ENCODE data around the gene RBM22. TPM values are rescaled to one million over a fixed set of nuclear protein-coding genes. Genes with fewer than 3 reads are reported as not detected.
A peak's percentile ranks its signal among the peaks of the same experiment; 100 is the strongest.
"Not testable (repeated sequence)": the region's sequence is repeated elsewhere in the genome, so short reads cannot be mapped to it uniquely, and the experiment has no call there.

RBM22 gene
- total RNA-seq (2014; rRNA removed; shearing (Covaris generic)) = 47.0 and 74.8 TPM in 2 replicates

DNA sequence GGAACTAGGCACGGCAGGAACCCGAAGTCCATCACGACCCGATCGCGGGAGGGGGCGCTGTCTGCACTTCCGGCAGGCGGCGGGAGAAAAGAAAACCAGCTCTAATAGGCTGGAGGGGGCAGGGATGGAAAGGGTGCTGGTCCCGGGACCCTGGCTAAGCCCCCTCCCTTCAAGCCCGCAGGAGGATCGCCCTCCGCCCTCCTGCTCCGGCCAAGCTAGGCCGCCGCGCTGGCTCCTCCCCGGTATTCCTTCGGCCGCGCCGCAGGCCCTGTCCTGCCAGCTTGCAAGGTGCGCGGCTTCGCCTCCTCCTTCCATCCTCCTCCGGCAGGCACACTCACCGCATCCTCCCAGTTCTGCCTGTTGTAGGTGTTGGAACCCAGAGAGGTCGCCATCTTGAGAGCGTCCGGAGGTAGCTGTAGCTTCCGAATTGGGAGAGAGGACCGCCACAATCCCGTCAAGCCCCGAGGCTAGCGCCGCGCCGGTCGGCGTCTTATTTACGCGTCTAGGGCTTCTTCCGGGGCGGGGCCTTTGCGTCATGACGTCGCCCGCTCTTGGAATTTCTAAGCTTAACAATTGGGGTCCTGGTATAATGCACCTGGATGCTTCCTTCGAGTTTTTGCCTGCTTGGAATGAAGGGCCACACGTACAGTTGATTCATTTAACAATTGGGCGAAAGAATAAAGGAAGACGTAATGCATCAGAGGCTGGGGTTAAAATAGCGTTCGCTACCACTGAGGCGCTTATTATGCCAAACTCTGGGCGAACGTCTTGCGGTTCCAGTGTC, at the start of gene RBM22:
TSS of gene RBM22 (minus strand) at position 469 of the 784 bp plus-strand sequence. CDS start at position 392, 77 bp downstream.
- peaks cover 46% of the 10 kb centered on the region for H3K36me3 ChIP-seq
- H3K4me1 ChIP-seq (replicated peaks) = peaks cover 15% of the 10 kb centered on the region
- peak within 1 kb of the TSS; percentile 81 for H3K4me3 ChIP-seq
- peak within 1 kb of the TSS; percentile 79 for H3K27ac ChIP-seq
- DNase-seq (ENCODE audit: low read depth in 1 of 2, low spot score in 2 of 2) = peak; percentile 94 to 95
- no peaks in the 10 kb centered on the region for H3K9me3 ChIP-seq (replicated peaks)
- no peaks in the 10 kb centered on the region for H3K27me3 ChIP-seq (replicated peaks)

DNA sequence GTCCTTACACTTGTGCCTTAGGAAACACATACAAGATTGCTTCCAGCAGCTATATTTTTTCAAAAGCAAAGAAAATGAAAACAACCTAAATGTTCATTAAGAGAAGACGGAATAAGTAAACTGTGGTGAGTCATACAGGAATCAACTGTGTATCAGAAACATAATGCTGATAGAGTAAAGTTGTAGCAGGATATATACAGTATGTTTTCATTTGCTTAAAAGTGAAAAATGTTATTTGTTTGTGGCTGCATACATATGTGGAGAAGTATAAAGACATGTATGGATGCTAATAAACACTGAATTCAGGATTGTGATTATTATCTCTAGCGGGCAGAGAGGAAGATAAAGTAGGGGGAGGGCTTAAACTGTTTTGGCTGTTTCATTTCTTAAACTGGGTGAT, 49.6 kb upstream of the RBM22 start:
- Histone ChIP-seq H3K36me3 (peaks cover 67% of the 10 kb centered on the region), H3K4me3 (no peak overlapping the region), H3K9me3 (replicated peaks) (no peaks in the 10 kb centered on the region), H3K27ac (no peak overlapping the region), H3K27me3 (replicated peaks) (no peaks in the 10 kb centered on the region), H3K4me1 (replicated peaks) (no peaks in the 10 kb centered on the region)
- no peak for DNase-seq (ENCODE audit: low read depth in 1 of 2, low spot score in 2 of 2)

DNA sequence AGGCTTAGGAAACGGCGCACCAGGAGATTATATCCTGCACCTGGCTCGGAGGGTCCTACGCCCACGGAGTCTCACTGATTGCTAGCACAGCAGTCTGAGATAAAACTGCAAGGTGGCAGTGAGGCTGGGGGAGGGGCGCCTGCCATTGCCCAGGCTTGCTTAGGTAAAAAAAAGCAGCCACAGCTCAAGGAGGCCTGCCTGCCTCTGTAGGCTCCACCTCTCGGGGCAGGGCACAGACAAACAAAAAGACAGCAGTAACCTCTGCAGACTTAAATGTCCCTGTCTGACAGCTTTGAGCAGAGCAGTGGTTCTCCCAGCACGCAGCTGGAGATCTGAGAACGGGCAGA, 42.3 kb upstream of the RBM22 start:
- H3K36me3 ChIP-seq = peaks cover 36% of the 10 kb centered on the region

DNA sequence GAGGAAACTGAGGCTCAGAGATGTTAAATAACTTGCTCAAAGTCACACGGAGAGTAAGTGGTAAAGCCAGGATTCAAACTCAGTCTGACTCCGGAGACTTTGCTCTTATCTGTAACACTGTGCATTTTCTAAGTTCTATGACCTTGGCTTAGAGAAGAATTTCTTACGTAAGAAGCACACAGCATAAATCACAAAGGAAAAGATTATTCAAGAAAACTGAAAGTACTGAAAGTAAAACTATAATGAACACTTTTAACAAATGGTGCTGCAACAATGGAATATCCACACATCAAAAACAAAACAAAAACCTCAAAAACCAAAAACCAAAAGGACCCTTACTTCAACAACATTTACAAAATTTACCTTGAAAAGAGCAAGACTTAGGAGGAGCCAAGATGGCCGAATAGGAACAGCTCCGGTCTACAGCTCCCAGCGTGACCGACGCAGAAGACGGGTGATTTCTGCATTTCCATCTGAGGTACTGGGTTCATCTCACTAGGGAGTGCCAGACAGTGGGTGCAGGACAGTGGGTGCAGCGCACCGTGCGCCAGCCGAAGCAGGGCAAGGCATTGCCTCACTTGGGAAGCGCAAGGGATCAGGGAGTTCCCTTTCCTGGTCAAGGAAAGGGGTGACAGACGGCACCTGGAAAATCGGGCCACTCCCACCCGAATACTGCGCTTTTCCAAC, 41.7 kb upstream of the RBM22 start:
- not testable (repeated sequence) for H3K9me3 ChIP-seq (replicated peaks); H3K27ac ChIP-seq; H3K4me1 ChIP-seq (replicated peaks); DNase-seq (ENCODE audit: low read depth in 1 of 2, low spot score in 2 of 2); H3K4me3 ChIP-seq; H3K27me3 ChIP-seq (replicated peaks)
- peaks cover 38% of the 10 kb centered on the region for H3K36me3 ChIP-seq

More for the DNA sequence above, 42.3 kb upstream of the RBM22 start:
- H3K4me1 ChIP-seq (replicated peaks); H3K4me3 ChIP-seq; DNase-seq (ENCODE audit: low read depth in 1 of 2, low spot score in 2 of 2); H3K27ac ChIP-seq; H3K9me3 ChIP-seq (replicated peaks); H3K27me3 ChIP-seq (replicated peaks): not testable (repeated sequence)

DNA sequence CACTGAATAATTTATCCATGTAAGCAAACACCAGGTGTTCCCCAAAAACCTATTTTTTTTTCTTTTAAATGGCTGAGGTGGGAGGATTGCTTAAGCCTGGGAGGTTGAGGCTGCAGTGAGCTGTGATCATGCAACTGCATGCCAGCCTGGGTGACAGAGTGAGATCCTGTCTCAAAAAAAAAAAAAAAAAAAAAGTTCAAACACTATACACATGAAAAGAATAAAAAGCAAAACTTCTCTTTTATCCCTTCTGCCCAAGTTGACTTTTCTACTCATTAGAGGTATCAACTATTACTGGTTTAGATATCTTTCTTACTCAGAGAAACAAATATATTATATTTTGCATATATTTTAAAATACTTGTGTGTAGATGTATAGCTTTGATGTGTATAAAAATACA, 40.1 kb upstream of the RBM22 start:
- Histone ChIP-seq H3K27ac (no peak overlapping the region), H3K36me3 (peaks cover 51% of the 10 kb centered on the region)

DNA sequence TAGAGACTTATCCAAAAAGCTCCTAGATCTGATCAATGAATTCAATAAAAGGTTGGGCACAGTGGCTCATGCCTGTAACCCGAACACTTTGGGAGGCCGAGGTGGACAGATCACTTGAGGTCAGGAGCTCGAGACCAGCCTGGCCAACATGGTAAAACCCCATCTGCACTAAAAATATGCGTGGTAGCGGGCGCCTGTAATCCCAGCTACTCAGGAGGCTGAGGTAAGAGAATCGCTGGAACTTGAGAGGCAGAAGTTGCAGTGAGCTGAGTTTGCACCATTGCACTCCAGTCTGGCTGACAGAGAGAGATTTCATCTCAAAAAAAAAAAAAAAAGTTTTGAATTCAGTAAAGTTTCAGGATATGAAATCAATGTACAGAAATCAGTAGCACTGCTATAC, 38.0 kb upstream of the RBM22 start:
- Histone ChIP-seq H3K27me3 (replicated peaks) (no peaks in the 10 kb centered on the region), H3K36me3 (peaks cover 69% of the 10 kb centered on the region), H3K27ac (no peak overlapping the region), H3K4me3 (no peak overlapping the region), H3K4me1 (replicated peaks) (no peaks in the 10 kb centered on the region), H3K9me3 (replicated peaks) (no peaks in the 10 kb centered on the region; the same call in 1 of the 2 replicates)
- DNase-seq (ENCODE audit: low read depth in 1 of 2, low spot score in 2 of 2) = no peak

More for the DNA sequence above, 40.1 kb upstream of the RBM22 start:
- H3K4me3 ChIP-seq = no peak overlapping the region
- no peak for DNase-seq (ENCODE audit: low read depth in 1 of 2, low spot score in 2 of 2)
- no peaks in the 10 kb centered on the region for H3K9me3 ChIP-seq (replicated peaks)
- no peaks in the 10 kb centered on the region for H3K27me3 ChIP-seq (replicated peaks)
- no peaks in the 10 kb centered on the region for H3K4me1 ChIP-seq (replicated peaks)

- no peak overlapping the region for H3K4me3 ChIP-seq
- no peaks in the 10 kb centered on the region for H3K27me3 ChIP-seq (replicated peaks)
- H3K9me3 ChIP-seq (replicated peaks) = no peaks in the 10 kb centered on the region; the same call in 1 of the 2 replicates
- no peaks in the 10 kb centered on the region for H3K4me1 ChIP-seq (replicated peaks)
- DNase-seq (ENCODE audit: low read depth in 1 of 2, low spot score in 2 of 2) = no peak
- H3K27ac ChIP-seq = no peak overlapping the region
- H3K36me3 ChIP-seq = peaks cover 77% of the 10 kb centered on the region
These were observed 33.9 kb upstream of the RBM22 start for GRCh38 chr5:150734579-150735384.

DNA sequence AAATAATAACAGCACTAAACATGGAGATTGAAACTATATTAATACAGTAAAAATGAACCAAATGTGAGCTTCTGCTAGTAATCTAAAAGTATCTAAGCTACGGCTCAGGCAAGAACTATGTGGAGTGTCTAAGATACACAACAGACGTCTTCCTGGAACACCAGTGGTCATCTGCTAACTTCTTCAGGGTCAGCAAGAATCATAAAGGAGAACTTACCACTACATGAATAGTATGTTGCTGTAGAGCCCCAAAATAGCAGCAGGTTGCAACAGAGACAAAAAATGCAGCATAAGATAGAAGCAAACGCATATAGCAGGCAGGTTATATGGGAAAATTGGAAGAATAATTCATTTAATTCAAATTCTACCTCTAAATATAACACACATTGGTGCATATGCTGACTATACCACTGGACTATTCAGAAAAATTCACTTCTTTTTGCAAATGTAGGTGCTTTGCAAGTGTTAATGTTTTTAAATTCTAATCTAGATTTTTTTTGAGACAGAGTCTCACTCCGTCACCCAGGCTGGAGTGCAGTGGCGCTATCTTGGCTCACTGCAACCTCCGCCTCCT, 30.9 kb upstream of the RBM22 start:
- no peaks in the 10 kb centered on the region; the same call in 1 of the 2 replicates for H3K9me3 ChIP-seq (replicated peaks)
- H3K27me3 ChIP-seq (replicated peaks) = no peaks in the 10 kb centered on the region
- H3K4me3 ChIP-seq = no peak overlapping the region
- no peaks in the 10 kb centered on the region for H3K4me1 ChIP-seq (replicated peaks)
- no peak overlapping the region for H3K27ac ChIP-seq
- peaks cover 87% of the 10 kb centered on the region for H3K36me3 ChIP-seq
- DNase-seq (ENCODE audit: low read depth in 1 of 2, low spot score in 2 of 2) = no peak

- H3K9me3 ChIP-seq (replicated peaks) = no peaks in the 10 kb centered on the region
- no peaks in the 10 kb centered on the region for H3K4me1 ChIP-seq (replicated peaks)
- H3K4me3 ChIP-seq = no peak overlapping the region
- H3K27me3 ChIP-seq (replicated peaks) = no peaks in the 10 kb centered on the region
- DNase-seq (ENCODE audit: low read depth in 1 of 2, low spot score in 2 of 2) = no peak
- peaks cover 79% of the 10 kb centered on the region for H3K36me3 ChIP-seq
- no peak overlapping the region for H3K27ac ChIP-seq
These were observed 29.0 kb upstream of the RBM22 start for GRCh38 chr5:150729859-150730258.

DNA sequence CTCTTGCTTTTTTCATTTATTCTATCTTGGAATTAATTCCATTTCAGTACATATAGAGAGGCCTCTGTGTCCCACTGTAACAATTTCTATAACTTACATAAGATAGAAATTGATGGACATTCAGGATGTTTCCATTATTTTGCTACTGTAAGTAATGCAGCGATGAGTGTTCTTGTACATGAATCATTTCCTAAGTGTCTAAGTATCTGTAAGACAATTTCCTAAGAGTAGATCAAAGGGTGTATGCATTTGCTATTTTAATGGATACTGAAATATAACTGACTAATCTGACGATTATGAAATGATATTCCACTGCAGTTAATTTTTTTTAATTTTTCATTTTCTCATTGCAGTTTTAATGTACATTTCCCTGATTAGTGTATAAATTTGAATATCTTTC, 23.0 kb upstream of the RBM22 start:
- peaks cover 82% of the 10 kb centered on the region for H3K36me3 ChIP-seq
- no peaks in the 10 kb centered on the region for H3K9me3 ChIP-seq (replicated peaks)
- no peak overlapping the region for H3K4me3 ChIP-seq
- DNase-seq (ENCODE audit: low read depth in 1 of 2, low spot score in 2 of 2) = no peak
- no peaks in the 10 kb centered on the region for H3K4me1 ChIP-seq (replicated peaks)
- no peak overlapping the region for H3K27ac ChIP-seq
- H3K27me3 ChIP-seq (replicated peaks) = no peaks in the 10 kb centered on the region

DNA sequence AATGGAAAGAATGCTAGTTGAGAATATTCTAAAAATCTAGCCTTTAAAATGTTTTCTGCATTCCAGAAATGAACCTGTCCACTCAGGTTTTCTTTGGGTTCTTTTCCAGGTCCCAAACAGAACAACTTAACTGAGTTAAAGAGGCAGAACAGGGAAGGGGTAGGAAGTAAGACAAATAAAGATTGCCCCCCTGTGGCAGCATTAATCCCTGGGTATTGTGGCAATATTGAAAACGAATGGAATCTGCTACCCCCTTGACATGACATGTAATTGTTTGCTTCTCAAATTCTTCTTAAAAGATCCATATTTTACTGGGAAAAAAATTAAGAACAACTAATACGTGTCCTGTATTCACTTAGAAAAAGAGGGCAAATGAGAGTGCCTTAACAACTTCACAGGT, 9.3 kb upstream of the RBM22 start:
- Histone ChIP-seq H3K9me3 (replicated peaks) (no peaks in the 10 kb centered on the region), H3K4me1 (replicated peaks) (no peaks in the 10 kb centered on the region), H3K4me3 (no peak overlapping the region), H3K27me3 (replicated peaks) (no peaks in the 10 kb centered on the region), H3K36me3 (peaks cover 73% of the 10 kb centered on the region), H3K27ac (no peak overlapping the region)
- peak in 1 of 2 experiments; percentile 27 for DNase-seq (ENCODE audit: low read depth in 1 of 2, low spot score in 2 of 2)

DNA sequence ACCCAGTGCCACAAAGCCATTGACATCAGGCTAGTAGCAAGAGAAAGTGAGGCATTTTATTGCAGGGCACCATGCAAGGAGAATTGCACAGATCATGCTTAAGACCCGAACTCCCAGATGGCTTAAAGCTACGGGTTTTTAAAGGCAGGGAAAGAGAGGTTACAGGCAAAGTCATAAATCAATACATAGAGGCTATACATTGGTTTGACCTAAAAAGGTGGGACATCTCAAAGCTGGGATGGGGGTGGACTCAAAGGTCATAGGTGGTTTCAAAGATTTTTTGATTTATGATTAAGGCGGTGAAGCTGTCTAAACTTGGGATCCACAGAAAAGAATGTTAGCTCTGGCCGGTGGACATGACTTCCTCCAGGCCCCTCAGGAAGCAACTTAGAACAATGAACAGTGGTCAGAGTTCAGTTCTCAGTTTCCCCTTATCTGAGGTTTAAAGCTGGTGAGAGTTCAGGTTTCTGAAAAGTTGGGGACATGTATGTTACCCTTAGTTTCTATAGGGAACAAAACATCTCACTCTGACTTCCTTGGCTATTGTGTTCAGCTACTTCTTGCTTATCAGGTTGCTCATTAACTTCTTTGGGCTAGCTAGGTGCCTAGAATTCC, 6.0 kb upstream of the RBM22 start:
- Histone ChIP-seq H3K27ac (no peak overlapping the region), H3K4me3 (no peak overlapping the region), H3K9me3 (replicated peaks) (no peaks in the 10 kb centered on the region), H3K4me1 (replicated peaks) (no peaks in the 10 kb centered on the region), H3K27me3 (replicated peaks) (no peaks in the 10 kb centered on the region), H3K36me3 (peaks cover 40% of the 10 kb centered on the region)
- DNase-seq (ENCODE audit: low read depth in 1 of 2, low spot score in 2 of 2) = no peak

DNA sequence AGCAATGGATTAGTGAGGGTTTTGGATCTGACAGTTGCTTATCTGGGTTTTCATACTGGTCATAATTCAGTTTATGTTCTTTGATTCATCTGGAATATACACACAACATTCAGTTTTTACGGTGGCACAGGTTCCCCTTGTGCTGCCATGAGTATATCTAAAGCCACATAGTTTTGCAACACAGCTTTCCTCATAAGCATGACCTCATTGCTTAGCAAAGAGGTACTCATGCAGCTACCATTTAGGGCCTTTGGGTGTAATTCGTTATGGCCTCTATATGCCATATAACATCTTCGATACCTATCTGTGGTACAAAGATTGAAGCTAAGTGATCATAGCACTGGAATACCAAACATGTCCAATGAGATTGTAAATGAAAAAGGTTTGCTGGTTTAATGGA, 2.9 kb upstream of the RBM22 start:
- H3K4me3 ChIP-seq = no peak overlapping the region
- H3K27ac ChIP-seq = no peak overlapping the region
- H3K9me3 ChIP-seq (replicated peaks) = no peaks in the 10 kb centered on the region
- peaks cover 15% of the 10 kb centered on the region for H3K4me1 ChIP-seq (replicated peaks)
- DNase-seq (ENCODE audit: low read depth in 1 of 2, low spot score in 2 of 2) = no peak
- no peaks in the 10 kb centered on the region for H3K27me3 ChIP-seq (replicated peaks)
- peaks cover 26% of the 10 kb centered on the region for H3K36me3 ChIP-seq

Data from SJSA1 (cell line).